GM12892 (cell line): Measurements from ENCODE around the gene FKBP11.
"Not testable (repeated sequence)": the region's sequence is repeated elsewhere in the genome, so short reads cannot be mapped to it uniquely, and the experiment has no call there.

Experiments
- DNase-seq: peaks from one replicate; pipeline ENCODE4 v3.0.0; 2011; ENCODE audit not compliant: insufficient read length
- FAIRE-seq: peaks from 2 replicates; lab custom pipeline; 2011; peaks lifted over from hg19 to GRCh38; lab: Jason Lieb, UNC
- POLR2A ChIP-seq: IDR thresholded peaks from 2 replicates; pipeline ENCODE4 v1.6.1; 2011; ENCODE audit warnings: low read depth, low read length, control low read depth
- POLR2AphosphoS5 ChIP-seq: IDR thresholded peaks from 2 replicates; pipeline ENCODE4 v1.6.1; 2011; ENCODE audit warnings: low read depth, low read length, control low read depth
- TAF1 ChIP-seq: IDR thresholded peaks from 2 replicates; pipeline ENCODE4 v1.6.1; 2011; ENCODE audit warnings: low read depth, mild to moderate bottlenecking, control low read depth, low read length, borderline replicate concordance

The FKBP11 gene

GRCh38 chr12:48889679-48890078, 35.6 kb downstream of the FKBP11 start:
- DNase-seq: no peak
- FAIRE-seq: no peak
- TF ChIP-seq POLR2AphosphoS5: no peak
- no peak for TF ChIP-seq POLR2A
- TF ChIP-seq TAF1: no peak

GRCh38 chr12:48883305-48884161, 41.8 kb downstream of the FKBP11 start:
- FAIRE-seq (no peak), DNase-seq (no peak)
- TF ChIP-seq TAF1: no peak
- TF ChIP-seq POLR2A: no peak
- TF ChIP-seq POLR2AphosphoS5: no peak

GRCh38 chr12:48882972-48883304, 42.4 kb downstream of the FKBP11 start:
- FAIRE-seq (no peak), DNase-seq (no peak)
- TF ChIP-seq POLR2AphosphoS5 (no peak), TAF1 (no peak), POLR2A (no peak)

- DNase-seq (no peak), FAIRE-seq (no peak)
- TF ChIP-seq TAF1: no peak
These were observed 43.0 kb downstream of the FKBP11 start for GRCh38 chr12:48882315-48882687.

GRCh38 chr12:48881686-48882314, 43.5 kb downstream of the FKBP11 start:
- FAIRE-seq: no peak
- TF ChIP-seq POLR2AphosphoS5 (no peak), POLR2A (no peak), TAF1 (no peak)

GRCh38 chr12:48880647-48881046, 44.6 kb downstream of the FKBP11 start:
- DNase-seq (no peak), FAIRE-seq (no peak)
- TF ChIP-seq TAF1: no peak
- no peak for TF ChIP-seq POLR2A
- no peak for TF ChIP-seq POLR2AphosphoS5

More at GRCh38 chr12:48881686-48882314, 43.5 kb downstream of the FKBP11 start:
- no peak for DNase-seq

- DNase-seq (no peak), FAIRE-seq (no peak)
- no peak for TF ChIP-seq TAF1
- no peak for TF ChIP-seq POLR2AphosphoS5
- no peak for TF ChIP-seq POLR2A
These were observed 46.7 kb downstream of the FKBP11 start for GRCh38 chr12:48878548-48878947.

- TF ChIP-seq TAF1 (no peak), POLR2AphosphoS5 (no peak), POLR2A (no peak)
These were observed 49.3 kb downstream of the FKBP11 start for GRCh38 chr12:48875944-48876515.

GRCh38 chr12:48873534-48873933, 51.8 kb downstream of the FKBP11 start:
- not testable (repeated sequence) for DNase-seq, FAIRE-seq

More at GRCh38 chr12:48875944-48876515, 49.3 kb downstream of the FKBP11 start:
- no peak for DNase-seq
- FAIRE-seq: no peak

GRCh38 chr12:48873096-48873495, 52.2 kb downstream of the FKBP11 start:
- no peak for TF ChIP-seq POLR2A
- FAIRE-seq (no peak), DNase-seq (no peak)
